Epithelial cell of proximal tubule (primary cell): ENCODE measurements around the gene NSRP1. TPM values are rescaled to one million over a fixed set of nuclear protein-coding genes. Genes with fewer than 3 reads are reported as not detected.

Source experiments
- DNase-seq: peaks from one replicate; pipeline ENCODE4 v3.0.0-alpha.2; 2011; ENCODE audit warnings: low read depth
- H3K4me3 ChIP-seq: 2 replicates; pipeline ENCODE4 v1.5.1; 2011; ENCODE audit warnings: low read depth, mild to moderate bottlenecking, low read length
- total RNA-seq: library from RNA; depleted of rRNA; stranded (reverse); fragments of >200 nt; gene quantifications from 2 replicates; pipeline ENCODE4 v1.2.3, GENCODE V29; 2015
- TF ChIP-seq, protein P1 (sequence below): conservative IDR thresholded peaks from 2 replicates; pipeline ENCODE4 v1.5.1; 2012; ENCODE audit warnings: low read depth, mild to moderate bottlenecking, low read length

NSRP1 gene
- total RNA-seq, 1 donor from 2014 or later = 7.0 TPM

DNA sequence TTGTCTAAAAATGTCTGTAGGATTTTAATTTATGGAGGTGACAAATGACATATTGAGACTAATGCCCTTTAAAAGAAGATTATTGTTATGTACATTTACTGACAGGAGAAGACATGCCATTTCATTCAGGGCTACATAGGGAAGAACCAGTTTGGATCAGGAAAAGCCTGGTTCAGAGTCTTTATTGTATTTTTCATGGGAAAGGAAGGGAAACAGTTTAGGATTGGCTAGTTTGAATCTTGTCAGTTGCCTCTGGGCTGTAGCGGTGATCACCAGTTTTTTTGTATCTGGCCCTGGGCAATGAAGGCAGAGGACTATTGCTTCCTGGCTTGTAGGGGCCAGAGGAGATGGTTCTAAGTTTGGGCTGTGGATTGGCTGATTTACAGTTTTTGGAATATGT is 31.8 kb downstream of the NSRP1 start:
- no peak overlapping the region for H3K4me3 ChIP-seq
- TF ChIP-seq, protein P1, sequence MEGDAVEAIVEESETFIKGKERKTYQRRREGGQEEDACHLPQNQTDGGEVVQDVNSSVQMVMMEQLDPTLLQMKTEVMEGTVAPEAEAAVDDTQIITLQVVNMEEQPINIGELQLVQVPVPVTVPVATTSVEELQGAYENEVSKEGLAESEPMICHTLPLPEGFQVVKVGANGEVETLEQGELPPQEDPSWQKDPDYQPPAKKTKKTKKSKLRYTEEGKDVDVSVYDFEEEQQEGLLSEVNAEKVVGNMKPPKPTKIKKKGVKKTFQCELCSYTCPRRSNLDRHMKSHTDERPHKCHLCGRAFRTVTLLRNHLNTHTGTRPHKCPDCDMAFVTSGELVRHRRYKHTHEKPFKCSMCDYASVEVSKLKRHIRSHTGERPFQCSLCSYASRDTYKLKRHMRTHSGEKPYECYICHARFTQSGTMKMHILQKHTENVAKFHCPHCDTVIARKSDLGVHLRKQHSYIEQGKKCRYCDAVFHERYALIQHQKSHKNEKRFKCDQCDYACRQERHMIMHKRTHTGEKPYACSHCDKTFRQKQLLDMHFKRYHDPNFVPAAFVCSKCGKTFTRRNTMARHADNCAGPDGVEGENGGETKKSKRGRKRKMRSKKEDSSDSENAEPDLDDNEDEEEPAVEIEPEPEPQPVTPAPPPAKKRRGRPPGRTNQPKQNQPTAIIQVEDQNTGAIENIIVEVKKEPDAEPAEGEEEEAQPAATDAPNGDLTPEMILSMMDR = no peak
- no peak for DNase-seq

- TF ChIP-seq, protein P1 = no peak
- no peak for DNase-seq
- H3K4me3 ChIP-seq = no peak overlapping the region
Measured at GRCh38 chr17:30151471-30151870, 34.9 kb downstream of the NSRP1 start.

- H3K4me3 ChIP-seq = no peak overlapping the region
- TF ChIP-seq, protein P1 = no peak
- DNase-seq = no peak
Measured at GRCh38 chr17:30153463-30153862, 36.8 kb downstream of the NSRP1 start.

GRCh38 chr17:30155389-30155788 is 38.8 kb downstream of the NSRP1 start:
- no peak overlapping the region for H3K4me3 ChIP-seq
- no peak for DNase-seq
- TF ChIP-seq, protein P1 = no peak

- no peak for DNase-seq
- H3K4me3 ChIP-seq = no peak overlapping the region
- TF ChIP-seq, protein P1 = no peak
Measured at GRCh38 chr17:30158896-30159625, 42.4 kb downstream of the NSRP1 start.

GRCh38 chr17:30160419-30161172 is 44.0 kb downstream of the NSRP1 start:
- no peak for DNase-seq

More at GRCh38 chr17:30160419-30161172, 44.0 kb downstream of the NSRP1 start:
- H3K4me3 ChIP-seq = no peak overlapping the region
- TF ChIP-seq, protein P1 = no peak
